ENCODE data around the gene GLRA3. TPM values are rescaled to one million over a fixed set of nuclear protein-coding genes. Genes with fewer than 3 reads are reported as not detected.
A peak's percentile ranks its signal among the peaks of the same experiment; 100 is the strongest.

GLRA3 gene
- total and polyA plus RNA-seq, 2 of the 8 experiments (the other 6 are each of a cell fraction or from before 2014, with no cell fraction given) = 0.02 TPM; not detected in 1

DNA sequence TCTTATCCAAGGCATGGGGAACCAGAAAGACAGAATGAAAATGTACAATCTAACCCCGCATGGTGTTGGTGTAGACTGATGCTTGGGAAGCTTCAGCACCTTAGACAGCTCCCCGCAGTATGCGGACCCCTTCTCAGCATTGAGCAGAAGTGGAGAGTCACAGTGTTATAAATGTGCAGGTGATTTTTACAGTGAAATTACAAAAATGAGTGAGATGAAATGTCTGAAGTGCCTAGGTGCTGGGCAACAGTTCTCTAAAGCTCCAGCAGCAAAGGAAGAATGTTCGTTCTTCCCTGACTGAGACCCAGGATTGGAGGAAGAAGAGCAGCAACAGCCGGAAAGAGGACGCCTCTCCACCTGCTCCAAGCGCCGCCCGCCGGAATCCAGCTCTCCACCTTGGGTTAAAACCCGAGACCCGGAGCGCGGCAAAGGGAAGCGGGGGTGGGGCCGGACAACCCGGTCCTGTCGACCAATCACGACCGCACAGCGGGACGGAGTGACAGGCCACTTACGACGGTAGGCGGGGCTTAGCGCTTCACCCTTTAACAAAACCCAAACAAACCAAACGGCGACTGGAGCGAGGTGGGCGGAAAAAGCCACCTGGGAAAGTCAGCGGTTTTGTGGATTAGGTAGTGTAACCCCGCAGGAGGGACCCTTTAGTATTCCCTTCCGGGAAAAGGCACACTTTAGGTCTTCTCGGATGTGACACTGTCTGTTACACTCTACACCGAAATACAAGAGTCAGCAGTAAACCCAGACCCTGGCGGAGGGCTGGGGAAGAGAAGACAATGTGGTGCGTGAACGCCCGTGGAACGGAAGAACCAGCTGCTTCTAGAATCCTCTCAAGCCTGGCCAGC is at the start of gene GLRA3 (continued):
- no peak for TF ChIP-seq CBX5 (IDR thresholded peaks at IDR 0.05; ENCODE audit: low read depth, low read length)
- peak; percentile 86 for TF ChIP-seq TAF1 (IDR thresholded peaks at IDR 0.05; ENCODE audit: low read depth, low read length)
- peak; percentile 81 for TF ChIP-seq SP4 (IDR thresholded peaks at IDR 0.05; ENCODE audit: low read length)
- no peak for TF ChIP-seq RNF2 (IDR thresholded peaks at IDR 0.05; ENCODE audit: borderline replicate concordance, low read depth, low read length, missing control alignments, poor library complexity, severe bottlenecking)
- TF ChIP-seq PHF8 (conservative IDR thresholded peaks at IDR 0.05; ENCODE audit: low read depth, low read length) = peak; percentile 49; the same call in 1 of the 2 replicates
- TF ChIP-seq RAD21 (IDR thresholded peaks at IDR 0.05 in 1 of 2, conservative IDR thresholded peaks at IDR 0.05 in 1 of 2; ENCODE audit: low read depth in 2 of 2, low read length in 2 of 2) = 0 out of 4 replicates have a peak, but pooled peaks of 1 of the 2 experiments have one; percentile 2
- TF ChIP-seq SAP30 (IDR thresholded peaks at IDR 0.05; ENCODE audit: insufficient read depth, insufficient replicate concordance, low read length) = peak; percentile 61
- TF ChIP-seq CBX8 (IDR thresholded peaks at IDR 0.05; ENCODE audit: borderline replicate concordance, low read depth, low read length) = no peak
- peak; percentile 66; the same call in 1 of the 2 replicates for TF ChIP-seq POLR2AphosphoS5 (IDR thresholded peaks at IDR 0.05; ENCODE audit: low read depth, low read length)
- 0 out of 2 replicates have a peak, but pooled peaks have one; percentile 12 for TF ChIP-seq SP1 (IDR thresholded peaks at IDR 0.05; ENCODE audit: low read depth, low read length)
- TF ChIP-seq, protein P1, sequence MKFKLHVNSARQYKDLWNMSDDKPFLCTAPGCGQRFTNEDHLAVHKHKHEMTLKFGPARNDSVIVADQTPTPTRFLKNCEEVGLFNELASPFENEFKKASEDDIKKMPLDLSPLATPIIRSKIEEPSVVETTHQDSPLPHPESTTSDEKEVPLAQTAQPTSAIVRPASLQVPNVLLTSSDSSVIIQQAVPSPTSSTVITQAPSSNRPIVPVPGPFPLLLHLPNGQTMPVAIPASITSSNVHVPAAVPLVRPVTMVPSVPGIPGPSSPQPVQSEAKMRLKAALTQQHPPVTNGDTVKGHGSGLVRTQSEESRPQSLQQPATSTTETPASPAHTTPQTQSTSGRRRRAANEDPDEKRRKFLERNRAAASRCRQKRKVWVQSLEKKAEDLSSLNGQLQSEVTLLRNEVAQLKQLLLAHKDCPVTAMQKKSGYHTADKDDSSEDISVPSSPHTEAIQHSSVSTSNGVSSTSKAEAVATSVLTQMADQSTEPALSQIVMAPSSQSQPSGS (IDR thresholded peaks at IDR 0.05; ENCODE audit: low read length) = no peak
- TF ChIP-seq, protein P2, sequence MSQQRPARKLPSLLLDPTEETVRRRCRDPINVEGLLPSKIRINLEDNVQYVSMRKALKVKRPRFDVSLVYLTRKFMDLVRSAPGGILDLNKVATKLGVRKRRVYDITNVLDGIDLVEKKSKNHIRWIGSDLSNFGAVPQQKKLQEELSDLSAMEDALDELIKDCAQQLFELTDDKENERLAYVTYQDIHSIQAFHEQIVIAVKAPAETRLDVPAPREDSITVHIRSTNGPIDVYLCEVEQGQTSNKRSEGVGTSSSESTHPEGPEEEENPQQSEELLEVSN (IDR thresholded peaks at IDR 0.05) = peak; percentile 86
- no peak for TF ChIP-seq NANOG (IDR thresholded peaks at IDR 0.05; ENCODE audit: insufficient read depth, low read depth, low read length, poor library complexity, severe bottlenecking)
- TF ChIP-seq TBP (IDR thresholded peaks at IDR 0.05; ENCODE audit: low read depth, low read length) = peak; percentile 61
- TF ChIP-seq BRCA1 (IDR thresholded peaks at IDR 0.05; ENCODE audit: low read depth, low read length) = no peak
- peak; percentile 95 to 98 for TF ChIP-seq SIN3A (conservative IDR thresholded peaks at IDR 0.05 in 1 of 2, IDR thresholded peaks at IDR 0.05 in 1 of 2; ENCODE audit: low read depth in 1 of 2, low read length in 2 of 2)

All from H1 (cell line).